ENCODE results near the gene SLC29A3. TPM values are rescaled to one million over a fixed set of nuclear protein-coding genes. Genes with fewer than 3 reads are reported as not detected.

Gene SLC29A3
- total and polyA plus RNA-seq, 2 experiments from 2014 or later, result 10.3 to 12.3 TPM

- DNase-seq (ENCODE audit: low spot score) (no peak), ATAC-seq (no peak)
- H3K4me2 ChIP-seq, result no peak overlapping the region
- H3K79me2 ChIP-seq (replicated peaks; ENCODE audit: insufficient read depth), result no peaks in the 10 kb centered on the region
- H3K4me3 ChIP-seq, result no peak overlapping the region
- H3K27me3 ChIP-seq (ENCODE audit: insufficient read depth), result no peaks in the 10 kb centered on the region
- no peaks in the 10 kb centered on the region; the same call in 2 of the 3 replicates for H3K9me3 Mint-ChIP-seq
- peaks cover 3% of the 10 kb centered on the region; the same call in 1 of the 3 replicates for H3K36me3 Mint-ChIP-seq (ENCODE audit: low read depth)
- H3K36me3 ChIP-seq (ENCODE audit: insufficient read depth), result no peaks in the 10 kb centered on the region
- no peak for TF ChIP-seq STAT1 (IDR thresholded peaks at IDR 0.05; ENCODE audit: unreplicated experiment)
- TF ChIP-seq POLR2AphosphoS5 (IDR thresholded peaks at IDR 0.05; ENCODE audit: low read depth), result no peak
- TF ChIP-seq, protein P1, sequence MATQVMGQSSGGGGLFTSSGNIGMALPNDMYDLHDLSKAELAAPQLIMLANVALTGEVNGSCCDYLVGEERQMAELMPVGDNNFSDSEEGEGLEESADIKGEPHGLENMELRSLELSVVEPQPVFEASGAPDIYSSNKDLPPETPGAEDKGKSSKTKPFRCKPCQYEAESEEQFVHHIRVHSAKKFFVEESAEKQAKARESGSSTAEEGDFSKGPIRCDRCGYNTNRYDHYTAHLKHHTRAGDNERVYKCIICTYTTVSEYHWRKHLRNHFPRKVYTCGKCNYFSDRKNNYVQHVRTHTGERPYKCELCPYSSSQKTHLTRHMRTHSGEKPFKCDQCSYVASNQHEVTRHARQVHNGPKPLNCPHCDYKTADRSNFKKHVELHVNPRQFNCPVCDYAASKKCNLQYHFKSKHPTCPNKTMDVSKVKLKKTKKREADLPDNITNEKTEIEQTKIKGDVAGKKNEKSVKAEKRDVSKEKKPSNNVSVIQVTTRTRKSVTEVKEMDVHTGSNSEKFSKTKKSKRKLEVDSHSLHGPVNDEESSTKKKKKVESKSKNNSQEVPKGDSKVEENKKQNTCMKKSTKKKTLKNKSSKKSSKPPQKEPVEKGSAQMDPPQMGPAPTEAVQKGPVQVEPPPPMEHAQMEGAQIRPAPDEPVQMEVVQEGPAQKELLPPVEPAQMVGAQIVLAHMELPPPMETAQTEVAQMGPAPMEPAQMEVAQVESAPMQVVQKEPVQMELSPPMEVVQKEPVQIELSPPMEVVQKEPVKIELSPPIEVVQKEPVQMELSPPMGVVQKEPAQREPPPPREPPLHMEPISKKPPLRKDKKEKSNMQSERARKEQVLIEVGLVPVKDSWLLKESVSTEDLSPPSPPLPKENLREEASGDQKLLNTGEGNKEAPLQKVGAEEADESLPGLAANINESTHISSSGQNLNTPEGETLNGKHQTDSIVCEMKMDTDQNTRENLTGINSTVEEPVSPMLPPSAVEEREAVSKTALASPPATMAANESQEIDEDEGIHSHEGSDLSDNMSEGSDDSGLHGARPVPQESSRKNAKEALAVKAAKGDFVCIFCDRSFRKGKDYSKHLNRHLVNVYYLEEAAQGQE (IDR thresholded peaks at IDR 0.05; ENCODE audit: unreplicated experiment), result no peak
- TF ChIP-seq CTCF (conservative IDR thresholded peaks at IDR 0.05; ENCODE audit: low read depth in 2 of 2), result no peak
- TF ChIP-seq ZNF331 (CRISPR knock-in tag; IDR thresholded peaks at IDR 0.05; ENCODE audit: low read depth), result no peak
- TF ChIP-seq JUNB (IDR thresholded peaks at IDR 0.05; ENCODE audit: unreplicated experiment), result no peak
- TF ChIP-seq CREB1 (CRISPR knock-in tag; IDR thresholded peaks at IDR 0.05; ENCODE audit: low read depth), result no peak
- TF ChIP-seq, protein P2, sequence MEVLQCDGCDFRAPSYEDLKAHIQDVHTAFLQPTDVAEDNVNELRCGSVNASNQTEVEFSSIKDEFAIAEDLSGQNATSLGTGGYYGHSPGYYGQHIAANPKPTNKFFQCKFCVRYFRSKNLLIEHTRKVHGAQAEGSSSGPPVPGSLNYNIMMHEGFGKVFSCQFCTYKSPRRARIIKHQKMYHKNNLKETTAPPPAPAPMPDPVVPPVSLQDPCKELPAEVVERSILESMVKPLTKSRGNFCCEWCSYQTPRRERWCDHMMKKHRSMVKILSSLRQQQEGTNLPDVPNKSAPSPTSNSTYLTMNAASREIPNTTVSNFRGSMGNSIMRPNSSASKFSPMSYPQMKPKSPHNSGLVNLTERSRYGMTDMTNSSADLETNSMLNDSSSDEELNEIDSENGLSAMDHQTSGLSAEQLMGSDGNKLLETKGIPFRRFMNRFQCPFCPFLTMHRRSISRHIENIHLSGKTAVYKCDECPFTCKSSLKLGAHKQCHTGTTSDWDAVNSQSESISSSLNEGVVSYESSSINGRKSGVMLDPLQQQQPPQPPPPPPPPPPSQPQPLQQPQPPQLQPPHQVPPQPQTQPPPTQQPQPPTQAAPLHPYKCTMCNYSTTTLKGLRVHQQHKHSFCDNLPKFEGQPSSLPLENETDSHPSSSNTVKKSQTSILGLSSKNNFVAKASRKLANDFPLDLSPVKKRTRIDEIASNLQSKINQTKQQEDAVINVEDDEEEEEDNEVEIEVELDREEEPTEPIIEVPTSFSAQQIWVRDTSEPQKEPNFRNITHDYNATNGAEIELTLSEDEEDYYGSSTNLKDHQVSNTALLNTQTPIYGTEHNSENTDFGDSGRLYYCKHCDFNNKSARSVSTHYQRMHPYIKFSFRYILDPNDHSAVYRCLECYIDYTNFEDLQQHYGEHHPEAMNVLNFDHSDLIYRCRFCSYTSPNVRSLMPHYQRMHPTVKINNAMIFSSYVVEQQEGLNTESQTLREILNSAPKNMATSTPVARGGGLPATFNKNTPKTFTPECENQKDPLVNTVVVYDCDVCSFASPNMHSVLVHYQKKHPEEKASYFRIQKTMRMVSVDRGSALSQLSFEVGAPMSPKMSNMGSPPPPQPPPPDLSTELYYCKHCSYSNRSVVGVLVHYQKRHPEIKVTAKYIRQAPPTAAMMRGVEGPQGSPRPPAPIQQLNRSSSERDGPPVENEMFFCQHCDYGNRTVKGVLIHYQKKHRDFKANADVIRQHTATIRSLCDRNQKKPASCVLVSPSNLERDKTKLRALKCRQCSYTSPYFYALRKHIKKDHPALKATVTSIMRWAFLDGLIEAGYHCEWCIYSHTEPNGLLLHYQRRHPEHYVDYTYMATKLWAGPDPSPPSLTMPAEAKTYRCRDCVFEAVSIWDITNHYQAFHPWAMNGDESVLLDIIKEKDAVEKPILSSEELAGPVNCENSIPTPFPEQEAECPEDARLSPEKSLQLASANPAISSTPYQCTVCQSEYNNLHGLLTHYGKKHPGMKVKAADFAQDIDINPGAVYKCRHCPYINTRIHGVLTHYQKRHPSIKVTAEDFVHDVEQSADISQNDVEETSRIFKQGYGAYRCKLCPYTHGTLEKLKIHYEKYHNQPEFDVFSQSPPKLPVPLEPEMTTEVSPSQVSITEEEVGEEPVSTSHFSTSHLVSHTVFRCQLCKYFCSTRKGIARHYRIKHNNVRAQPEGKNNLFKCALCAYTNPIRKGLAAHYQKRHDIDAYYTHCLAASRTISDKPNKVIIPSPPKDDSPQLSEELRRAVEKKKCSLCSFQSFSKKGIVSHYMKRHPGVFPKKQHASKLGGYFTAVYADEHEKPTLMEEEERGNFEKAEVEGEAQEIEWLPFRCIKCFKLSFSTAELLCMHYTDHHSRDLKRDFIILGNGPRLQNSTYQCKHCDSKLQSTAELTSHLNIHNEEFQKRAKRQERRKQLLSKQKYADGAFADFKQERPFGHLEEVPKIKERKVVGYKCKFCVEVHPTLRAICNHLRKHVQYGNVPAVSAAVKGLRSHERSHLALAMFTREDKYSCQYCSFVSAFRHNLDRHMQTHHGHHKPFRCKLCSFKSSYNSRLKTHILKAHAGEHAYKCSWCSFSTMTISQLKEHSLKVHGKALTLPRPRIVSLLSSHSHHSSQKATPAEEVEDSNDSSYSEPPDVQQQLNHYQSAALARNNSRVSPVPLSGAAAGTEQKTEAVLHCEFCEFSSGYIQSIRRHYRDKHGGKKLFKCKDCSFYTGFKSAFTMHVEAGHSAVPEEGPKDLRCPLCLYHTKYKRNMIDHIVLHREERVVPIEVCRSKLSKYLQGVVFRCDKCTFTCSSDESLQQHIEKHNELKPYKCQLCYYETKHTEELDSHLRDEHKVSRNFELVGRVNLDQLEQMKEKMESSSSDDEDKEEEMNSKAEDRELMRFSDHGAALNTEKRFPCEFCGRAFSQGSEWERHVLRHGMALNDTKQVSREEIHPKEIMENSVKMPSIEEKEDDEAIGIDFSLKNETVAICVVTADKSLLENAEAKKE (CRISPR knock-in tag; IDR thresholded peaks at IDR 0.05), result no peak
- H3K4me1 Mint-ChIP-seq, result peaks cover 10% of the 10 kb centered on the region
- peaks cover 4% of the 10 kb centered on the region for H3K27me3 Mint-ChIP-seq (ENCODE audit: insufficient read depth, low read depth, poor library complexity)
- no peak overlapping the region for H3K4me3 Mint-ChIP-seq
- no peak overlapping the region for H3K27ac ChIP-seq (ENCODE audit: low read depth)
- no peaks in the 10 kb centered on the region for H4K20me1 ChIP-seq (replicated peaks; ENCODE audit: insufficient read depth)
- H3K27ac Mint-ChIP-seq, result no peak overlapping the region; the same call in none of the 2 replicates
- no peaks in the 10 kb centered on the region for H3K4me1 ChIP-seq (ENCODE audit: insufficient read depth)
- H3K9me2 ChIP-seq (ENCODE audit: insufficient read depth), result no peaks in the 10 kb centered on the region
- no peak overlapping the region for H2AFZ ChIP-seq
- no peaks in the 10 kb centered on the region for H3F3A ChIP-seq (replicated peaks; ENCODE audit: low read depth)
Observed at GRCh38 chr10:71365366-71365765, 46.3 kb downstream of the SLC29A3 start.

Data from GM23338 (cell line).